NCI-H2081 treated with DMSO at 0.1 percent for 48 hours (cell line): ENCODE results near the gene SH3BP2.

ENCODE experiments used
- DNase-seq: peaks from one replicate; lab custom pipeline; 2025; lab: John Stamatoyannopoulos, UW

Gene SH3BP2

GRCh38 chr4:2832981-2833670, 40.2 kb downstream of the SH3BP2 start:
- no peak for DNase-seq

DNA sequence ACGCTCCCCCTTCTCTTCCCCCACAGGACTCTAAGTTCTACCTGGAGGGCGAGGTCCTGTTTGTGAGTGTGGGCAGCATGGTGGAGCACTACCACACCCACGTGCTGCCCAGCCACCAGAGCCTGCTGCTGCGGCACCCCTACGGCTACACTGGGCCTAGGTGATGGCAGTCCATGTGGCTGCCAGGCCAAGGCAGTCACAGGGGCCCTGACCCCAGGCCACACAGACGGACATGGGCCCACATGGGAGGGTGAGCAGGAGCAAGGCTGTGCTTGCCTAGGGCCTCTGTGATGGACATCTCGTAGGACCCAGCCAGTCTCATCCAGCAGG, 40.8 kb downstream of the SH3BP2 start:
- DNase-seq: no peak

DNA sequence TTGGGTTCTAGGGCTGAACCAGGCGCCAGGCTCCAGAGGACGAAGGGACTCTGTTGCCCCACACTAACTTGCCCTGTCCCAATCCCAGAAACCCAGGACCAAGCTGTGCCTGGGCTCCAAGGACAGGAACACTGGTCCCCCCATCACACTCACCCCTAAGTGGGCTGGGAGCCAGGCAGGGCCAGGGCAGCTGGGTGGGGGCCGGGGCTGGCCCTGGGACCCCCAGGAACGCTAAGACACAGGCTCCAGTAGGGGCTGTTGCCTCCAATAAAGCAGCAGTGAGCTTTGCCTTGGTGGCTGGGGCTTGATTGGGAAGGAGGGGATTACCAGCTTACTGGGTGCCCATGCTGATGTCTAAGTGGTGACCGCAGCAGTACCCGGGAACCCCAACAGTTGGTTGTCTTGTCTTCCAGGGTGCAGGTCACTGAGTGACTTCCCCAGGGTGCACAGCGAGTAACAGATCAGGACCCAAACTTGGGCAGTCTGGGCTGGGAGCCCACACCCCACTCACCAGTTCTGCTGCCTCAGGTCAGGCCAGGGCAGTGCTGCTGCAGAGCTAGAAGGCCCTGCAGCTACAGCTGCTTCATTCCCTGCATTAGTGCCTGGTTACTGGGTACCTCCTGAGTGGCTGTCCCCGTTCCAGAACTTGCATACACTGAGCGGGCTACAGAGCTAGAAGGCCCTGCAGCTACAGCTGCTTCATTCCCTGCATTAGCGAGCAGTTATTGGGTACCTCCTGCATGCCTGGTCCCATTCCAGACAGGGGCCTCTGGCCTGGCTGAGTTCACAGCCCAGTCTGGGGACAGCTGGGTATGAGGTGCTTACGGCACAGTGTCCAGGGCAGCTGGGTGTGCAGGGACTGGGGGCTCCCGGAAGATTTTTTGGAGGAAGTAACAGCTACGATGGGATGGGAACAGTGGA, 41.4 kb downstream of the SH3BP2 start:
- no peak for DNase-seq

- DNase-seq: no peak
Observed at GRCh38 chr4:2835978-2836377, 43.1 kb downstream of the SH3BP2 start.

- DNase-seq: no peak
Observed at GRCh38 chr4:2836391-2836859, 43.5 kb downstream of the SH3BP2 start.

- DNase-seq: no peak
Observed at GRCh38 chr4:2837110-2837903, 44.4 kb downstream of the SH3BP2 start.

GRCh38 chr4:2837904-2838496, 45.1 kb downstream of the SH3BP2 start:
- DNase-seq: no peak

DNA sequence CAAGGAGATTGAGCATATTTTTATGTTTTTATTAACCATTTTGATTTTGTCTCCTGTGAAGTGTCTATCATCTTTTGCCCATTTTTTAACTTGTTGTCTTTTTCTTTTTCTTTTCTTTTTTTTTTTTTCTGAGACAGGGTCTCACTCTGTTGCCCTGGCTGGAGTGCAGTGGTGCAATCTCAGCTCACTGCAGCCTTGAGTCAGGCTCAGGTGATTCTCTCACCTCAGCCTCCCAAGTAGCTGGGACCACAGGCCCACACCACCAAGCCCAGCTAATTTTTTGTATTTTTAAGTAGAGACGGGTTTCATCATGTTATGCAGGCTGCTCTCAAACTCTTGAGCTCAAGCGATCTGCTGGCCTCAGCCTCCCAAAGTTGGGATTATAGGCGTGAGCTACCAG, 46.2 kb downstream of the SH3BP2 start:
- no peak for DNase-seq

GRCh38 chr4:2842687-2843262, 49.9 kb downstream of the SH3BP2 start:
- no peak for DNase-seq

- no peak for DNase-seq
Observed at GRCh38 chr4:2843263-2843940, 50.5 kb downstream of the SH3BP2 start, which contains the start of gene ADD1. TSS of gene ADD1 (plus strand) at chr4:2843844. CDS start at chr4:2875916, 32,072 bp downstream.

- DNase-seq: no peak
Observed at GRCh38 chr4:2843941-2844584, 51.2 kb downstream of the SH3BP2 start.

GRCh38 chr4:2846172-2846571, 53.3 kb downstream of the SH3BP2 start:
- no peak for DNase-seq

GRCh38 chr4:2847302-2847871, 54.5 kb downstream of the SH3BP2 start:
- DNase-seq: no peak

DNA sequence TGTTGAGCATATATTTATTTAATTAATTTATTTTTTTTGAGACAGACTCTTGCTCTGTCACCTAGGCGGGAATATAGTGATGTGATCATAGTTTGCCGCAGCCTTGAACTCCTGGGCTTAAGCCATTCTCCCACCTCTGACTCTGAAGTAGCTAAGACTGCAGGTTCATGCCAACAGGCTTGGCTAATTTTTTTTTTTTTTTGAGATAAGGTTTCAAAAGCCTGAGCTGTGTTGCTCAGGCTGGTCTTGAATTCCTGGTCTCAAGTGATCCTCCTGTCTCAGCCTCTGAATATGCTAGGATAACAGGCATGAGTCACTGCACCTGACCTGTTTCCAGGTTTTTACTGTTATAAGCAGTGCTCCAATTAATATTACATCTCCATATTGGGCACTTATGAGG, 55.6 kb downstream of the SH3BP2 start:
- DNase-seq: no peak

DNA sequence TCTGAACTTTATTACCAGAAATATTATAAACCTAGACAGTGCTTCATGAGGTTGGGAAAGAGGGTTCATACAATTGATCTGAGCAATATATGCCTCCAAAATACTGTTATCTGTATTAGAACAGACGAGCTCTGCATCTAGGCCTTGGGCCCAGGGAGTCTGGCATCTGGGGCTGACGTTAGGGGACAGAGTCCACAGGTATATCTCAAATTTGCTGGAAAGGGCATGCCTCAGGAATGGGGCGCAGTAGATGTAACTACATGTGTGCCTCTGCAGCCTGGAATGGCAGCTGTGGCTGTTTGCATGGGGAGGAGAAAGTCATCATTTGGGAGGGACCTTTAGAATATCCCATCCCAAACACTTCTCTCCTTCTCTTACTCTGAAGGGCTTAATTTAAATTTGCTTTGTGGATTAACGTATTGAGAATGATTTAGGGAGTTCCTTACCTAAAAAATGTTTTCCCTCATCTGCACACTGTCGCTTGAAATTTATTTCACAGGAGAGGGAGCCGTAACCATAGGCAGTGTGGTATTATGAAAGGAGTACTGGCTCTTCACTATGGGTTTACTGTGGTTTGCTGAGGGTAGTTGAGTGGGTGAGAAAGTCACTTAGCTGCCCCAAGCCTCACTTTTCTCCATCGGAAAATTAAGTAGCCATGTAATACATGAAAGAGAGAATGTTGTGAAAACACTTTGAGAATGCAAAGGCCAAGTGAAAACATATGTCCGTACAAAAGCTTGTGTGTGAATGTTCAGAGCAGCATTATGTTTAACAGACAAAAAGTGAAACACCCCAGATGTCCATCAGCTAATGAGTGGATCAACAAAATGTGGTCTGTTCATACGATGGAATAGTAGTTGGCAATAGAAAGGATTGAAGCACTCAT, 56.6 kb downstream of the SH3BP2 start:
- DNase-seq: no peak

- no peak for DNase-seq
Observed at GRCh38 chr4:2850966-2851798, 58.3 kb downstream of the SH3BP2 start.

GRCh38 chr4:2852481-2852921, 59.6 kb downstream of the SH3BP2 start:
- no peak for DNase-seq

DNA sequence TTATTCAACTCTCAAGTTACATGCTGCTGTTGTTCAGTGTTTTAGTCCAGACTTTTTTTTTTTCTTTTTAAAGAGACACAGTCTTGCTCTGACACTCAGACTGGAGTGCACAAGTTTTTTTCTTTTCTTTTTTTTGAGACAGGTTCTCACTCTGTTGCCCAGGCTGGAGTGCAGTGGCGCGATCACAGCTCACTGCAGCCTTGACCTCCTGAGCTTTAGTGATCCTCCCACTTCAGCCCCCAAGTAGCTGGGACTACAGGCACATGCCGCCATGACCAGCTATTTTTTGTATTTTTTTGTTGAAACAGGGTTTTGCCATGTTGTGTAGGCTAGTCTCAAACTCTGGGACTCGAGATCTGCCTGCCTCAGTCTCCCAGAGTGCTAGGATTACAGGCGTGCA, 62.7 kb downstream of the SH3BP2 start:
- DNase-seq: no peak
